HFFc6 (cell line): ENCODE measurements around the gene SLC66A1. TPM values are rescaled to one million over a fixed set of nuclear protein-coding genes. Genes with fewer than 3 reads are reported as not detected.
"Not testable (repeated sequence)": the region's sequence is repeated elsewhere in the genome, so short reads cannot be mapped to it uniquely, and the experiment has no call there.

Experiments used
- DNase-seq: peaks from one replicate; pipeline ENCODE4 v3.0.0-alpha.2; 2018
- H3K27ac Mint-ChIP-seq: 2 replicates; pipeline ENCODE4 v1.8.0; 2020; ENCODE audit warnings: mild to moderate bottlenecking, mixed read lengths
- H3K27me3 Mint-ChIP-seq: 2 replicates; pipeline ENCODE4 v1.8.0; 2021; ENCODE audit warnings: mild to moderate bottlenecking, moderate library complexity, mixed read lengths; ENCODE audit not compliant: insufficient read depth
- H3K36me3 Mint-ChIP-seq: 2 replicates; pipeline ENCODE4 v1.8.0; 2021; ENCODE audit warnings: low read depth, mixed read lengths
- H3K4me1 Mint-ChIP-seq: 2 replicates; pipeline ENCODE4 v1.8.0; 2020; ENCODE audit warnings: low read depth, mixed read lengths
- H3K4me3 Mint-ChIP-seq: 2 replicates; pipeline ENCODE4 v1.8.0; 2020; ENCODE audit warnings: mild to moderate bottlenecking, moderate library complexity, mixed read lengths
- H3K9me3 Mint-ChIP-seq: 2 replicates; pipeline ENCODE4 v1.8.0; 2020; ENCODE audit warnings: mild to moderate bottlenecking, mixed read lengths
- CTCF ChIP-seq: fragments of 200-600 bp; sonication (generic); IDR thresholded peaks from 2 replicates; pipeline ENCODE4 v1.5.0; 2021; ENCODE audit warnings: antibody characterized with exemption, mild to moderate bottlenecking
- total RNA-seq, 6 experiments: library from RNA; stranded (reverse); fragmentation: NEBNext Ultra II Directional; extraction: Animal tissue kit (Norgen Biotek cat#: 25700); gene quantifications; 2 replicates in 1 of 6; 3 replicates in 5 of 6; pipeline ENCODE4 v1.2.3, GENCODE V29; 2021

SLC66A1 gene
- total RNA-seq, 6 experiments from 2014 or later: 13.3 to 15.6 (median 14.2) TPM

GRCh38 chr1:19284881-19285280 is 27.2 kb upstream of the SLC66A1 start:
- H3K4me3 Mint-ChIP-seq: no peak overlapping the region
- H3K9me3 Mint-ChIP-seq: no peaks in the 10 kb centered on the region; the same call in 1 of the 2 replicates
- H3K36me3 Mint-ChIP-seq: peaks cover 9% of the 10 kb centered on the region; the same call in 1 of the 2 replicates
- DNase-seq: no peak
- H3K4me1 Mint-ChIP-seq: peaks cover 5% of the 10 kb centered on the region; the same call in 1 of the 2 replicates
- TF ChIP-seq CTCF: no peak
- H3K27ac Mint-ChIP-seq: no peak overlapping the region
- H3K27me3 Mint-ChIP-seq: no peaks in the 10 kb centered on the region; the same call in 1 of the 2 replicates

DNA sequence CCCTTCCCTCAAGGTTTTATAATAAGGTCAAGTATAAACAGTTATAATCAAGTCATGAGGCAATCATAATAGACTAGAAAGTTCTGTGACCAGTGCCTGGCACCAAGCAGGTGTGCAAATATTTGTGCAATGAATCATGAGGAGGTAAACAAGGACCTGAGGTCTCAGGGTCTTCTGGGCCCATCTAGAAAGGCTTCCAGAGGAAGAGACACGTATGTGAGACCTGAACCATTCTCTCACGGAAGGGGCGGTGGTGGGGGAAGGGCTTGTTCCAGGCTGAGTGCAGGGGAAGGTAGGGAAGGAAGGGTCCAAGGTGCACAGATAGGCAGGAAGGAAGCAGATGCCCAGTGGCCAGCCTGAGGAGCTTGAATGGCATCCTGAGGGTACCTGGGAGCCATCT is 26.8 kb upstream of the SLC66A1 start:
- not testable (repeated sequence) for H3K27ac Mint-ChIP-seq, H3K9me3 Mint-ChIP-seq, H3K27me3 Mint-ChIP-seq, H3K4me3 Mint-ChIP-seq, DNase-seq, H3K36me3 Mint-ChIP-seq, H3K4me1 Mint-ChIP-seq

DNA sequence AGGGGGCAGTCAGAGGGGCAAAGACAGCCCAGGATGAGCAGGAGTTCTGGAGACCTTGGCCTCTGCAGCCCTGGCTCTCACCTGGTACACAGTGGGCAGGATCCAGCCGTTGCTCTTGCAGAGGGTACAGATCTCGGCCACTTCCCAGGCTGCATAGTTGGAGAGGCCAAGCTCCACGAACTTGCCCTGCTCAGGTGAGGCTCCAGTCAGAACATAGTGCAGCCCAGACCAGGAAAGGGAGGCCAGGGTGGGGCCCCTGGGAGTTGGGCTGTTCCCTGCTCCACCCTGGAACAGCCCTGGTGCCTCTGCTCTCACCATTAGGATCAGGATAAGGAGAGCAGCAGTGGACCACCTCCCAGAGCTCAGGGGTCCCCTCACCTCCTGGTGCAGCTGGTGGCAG is 26.3 kb upstream of the SLC66A1 start:
- DNase-seq, H3K36me3 Mint-ChIP-seq, H3K27me3 Mint-ChIP-seq, H3K27ac Mint-ChIP-seq, H3K4me1 Mint-ChIP-seq, H3K9me3 Mint-ChIP-seq, H3K4me3 Mint-ChIP-seq: not testable (repeated sequence)

DNA sequence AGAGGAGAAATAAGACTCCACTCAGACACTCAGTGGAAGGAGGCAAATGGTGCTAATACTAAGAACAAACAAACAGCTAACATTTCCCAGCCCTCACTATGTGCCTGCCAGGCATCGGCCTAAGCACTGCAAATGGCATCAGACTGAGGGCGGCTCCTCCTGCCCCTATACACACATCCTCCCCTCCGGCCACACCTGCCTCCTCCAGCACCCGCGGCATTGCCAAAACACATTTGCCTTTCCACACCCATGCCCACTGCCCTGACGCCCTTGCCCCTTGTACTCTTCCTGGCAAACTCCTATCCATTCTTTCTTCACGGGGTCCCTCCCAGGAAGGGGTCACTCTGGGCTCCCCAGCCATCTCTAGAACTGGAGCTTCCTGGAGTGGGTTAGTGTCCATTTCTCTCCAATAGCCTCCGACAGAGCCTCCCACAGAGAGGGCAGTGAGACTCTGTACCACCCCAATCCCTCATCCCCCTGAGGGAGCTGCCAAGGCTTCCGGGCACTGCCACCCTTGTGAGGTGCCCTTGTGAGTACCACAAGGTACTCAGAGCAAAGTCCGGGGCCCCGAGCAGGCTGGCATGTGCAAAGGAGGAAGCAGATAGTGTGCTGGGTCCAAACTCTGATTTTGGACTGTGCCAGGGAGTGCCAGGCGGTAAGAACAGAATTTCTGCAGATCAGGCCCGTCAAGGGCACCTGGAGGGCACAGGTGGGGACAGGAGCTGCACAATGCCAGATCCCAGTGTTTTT is 24.5 kb upstream of the SLC66A1 start:
- Mint-ChIP-seq H3K27ac (no peak overlapping the region), H3K36me3 (peaks cover 4% of the 10 kb centered on the region; the same call in 1 of the 2 replicates), H3K9me3 (no peaks in the 10 kb centered on the region; the same call in 1 of the 2 replicates), H3K27me3 (no peaks in the 10 kb centered on the region; the same call in 1 of the 2 replicates), H3K4me1 (peaks cover 5% of the 10 kb centered on the region; the same call in 1 of the 2 replicates), H3K4me3 (peak overlapping the region; percentile 41; the same call in 1 of the 2 replicates)
- no peak for DNase-seq
- no peak for TF ChIP-seq CTCF

DNA sequence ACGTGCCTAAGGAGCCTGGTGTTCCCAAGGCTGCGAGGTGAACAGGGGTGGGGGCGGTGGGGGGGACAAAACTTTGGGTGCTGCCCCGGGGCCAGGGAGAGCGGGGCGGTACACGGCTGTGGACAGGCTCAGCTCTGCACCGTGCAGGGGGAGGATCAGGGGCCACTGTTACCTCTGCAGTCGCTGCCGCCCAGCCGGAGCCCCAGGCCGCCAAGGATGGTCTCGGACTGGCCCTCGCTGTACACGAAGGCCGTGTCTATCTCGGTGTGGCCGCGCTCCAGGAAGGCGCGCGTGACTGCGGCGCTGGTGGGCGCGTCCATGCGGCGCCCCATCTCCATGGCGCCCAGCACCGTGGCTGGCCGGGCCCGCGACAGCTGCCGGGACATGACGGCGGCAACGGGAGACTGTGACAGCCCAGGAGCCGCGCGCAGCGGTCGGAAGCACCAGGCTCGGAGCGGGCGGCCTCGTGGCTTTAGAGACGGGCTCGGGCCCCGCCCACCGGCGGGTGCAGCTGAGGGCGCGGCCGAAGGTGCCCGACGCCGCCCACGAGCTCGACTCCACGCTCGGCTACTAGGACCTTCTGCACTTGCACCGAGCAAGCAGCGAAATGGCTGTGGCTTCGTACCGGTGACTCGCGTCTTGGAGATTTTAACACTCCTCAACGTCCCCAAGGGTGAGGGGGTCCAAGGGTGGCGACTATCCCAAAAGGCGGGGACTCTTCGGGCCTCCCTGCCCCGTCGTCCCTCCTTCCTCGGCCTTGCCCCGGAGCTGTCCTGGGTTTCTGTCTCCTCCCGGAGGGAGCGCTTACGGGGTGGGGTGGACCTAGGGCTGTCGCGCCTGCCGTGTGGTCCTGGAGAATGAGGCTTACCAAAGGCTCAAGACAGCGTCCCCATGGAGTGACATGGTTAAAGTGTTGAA is 23.5 kb upstream of the SLC66A1 start, which contains the start of gene AKR7A3:
Gene AKR7A3 (minus strand): TSS at position 447 of the 918 bp plus-strand sequence. CDS start 61 bp downstream, at position 386.
- H3K36me3 Mint-ChIP-seq, DNase-seq, H3K27me3 Mint-ChIP-seq, H3K4me1 Mint-ChIP-seq, H3K27ac Mint-ChIP-seq, H3K9me3 Mint-ChIP-seq: not testable (repeated sequence)
- peak within 1 kb of the TSS; percentile 67 for H3K4me3 Mint-ChIP-seq

GRCh38 chr1:19289244-19289643 is 22.9 kb upstream of the SLC66A1 start:
- H3K4me3 Mint-ChIP-seq: peak overlapping the region; percentile 67
- H3K27me3 Mint-ChIP-seq: no peaks in the 10 kb centered on the region; the same call in 1 of the 2 replicates
- peaks cover 5% of the 10 kb centered on the region; the same call in 1 of the 2 replicates for H3K4me1 Mint-ChIP-seq
- H3K27ac Mint-ChIP-seq: no peak overlapping the region
- no peak for DNase-seq
- no peak for TF ChIP-seq CTCF
- peaks cover 8% of the 10 kb centered on the region for H3K36me3 Mint-ChIP-seq
- H3K9me3 Mint-ChIP-seq: peaks cover 2% of the 10 kb centered on the region; the same call in 1 of the 2 replicates
